ENCODE results near the gene DOC2A.

DNA sequence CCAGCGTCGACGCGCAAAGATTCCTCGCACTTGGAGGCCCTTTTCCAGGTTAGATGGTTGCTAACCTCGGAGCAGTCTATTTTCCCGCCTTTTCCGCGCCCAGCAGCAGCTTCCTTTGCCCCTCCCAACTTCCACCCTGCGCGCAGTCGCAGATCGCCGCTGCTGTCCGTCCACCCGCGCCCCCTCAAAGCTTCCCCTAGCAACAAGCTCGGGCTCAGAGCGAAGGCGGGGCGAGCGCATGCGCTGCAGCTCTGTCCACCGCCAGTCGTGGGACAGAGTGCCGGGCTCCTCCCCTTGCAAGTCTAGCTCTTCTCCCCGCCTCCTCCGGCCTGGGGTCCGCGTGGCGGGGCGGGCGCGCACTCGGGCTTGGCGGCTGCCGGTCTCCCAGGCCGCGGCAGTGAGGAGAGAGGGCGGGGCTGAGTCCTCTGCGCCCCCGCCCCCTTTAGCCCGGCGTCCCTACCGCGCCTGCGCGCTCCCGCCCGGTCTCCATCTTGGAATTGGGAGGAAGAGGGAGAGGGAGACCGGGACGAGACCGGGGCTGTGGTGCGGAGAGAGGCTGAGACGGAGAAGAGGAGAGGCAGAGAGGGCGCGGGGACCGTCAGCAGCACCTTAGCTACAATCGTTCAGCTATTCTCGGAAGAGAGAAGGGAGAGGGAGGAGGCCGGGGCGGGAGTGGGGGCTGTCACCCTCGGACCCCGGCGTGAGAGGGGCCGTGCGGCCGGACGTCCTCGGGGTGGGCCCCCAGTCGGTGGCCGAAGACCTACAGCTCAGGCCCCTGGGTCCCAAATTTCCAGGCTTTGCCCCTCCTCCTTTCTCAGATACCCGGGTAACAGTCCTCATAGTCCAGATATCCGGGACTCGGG is 37.2 kb downstream of the DOC2A start, which contains the start of gene TAOK2:
- TF ChIP-seq, protein P1, sequence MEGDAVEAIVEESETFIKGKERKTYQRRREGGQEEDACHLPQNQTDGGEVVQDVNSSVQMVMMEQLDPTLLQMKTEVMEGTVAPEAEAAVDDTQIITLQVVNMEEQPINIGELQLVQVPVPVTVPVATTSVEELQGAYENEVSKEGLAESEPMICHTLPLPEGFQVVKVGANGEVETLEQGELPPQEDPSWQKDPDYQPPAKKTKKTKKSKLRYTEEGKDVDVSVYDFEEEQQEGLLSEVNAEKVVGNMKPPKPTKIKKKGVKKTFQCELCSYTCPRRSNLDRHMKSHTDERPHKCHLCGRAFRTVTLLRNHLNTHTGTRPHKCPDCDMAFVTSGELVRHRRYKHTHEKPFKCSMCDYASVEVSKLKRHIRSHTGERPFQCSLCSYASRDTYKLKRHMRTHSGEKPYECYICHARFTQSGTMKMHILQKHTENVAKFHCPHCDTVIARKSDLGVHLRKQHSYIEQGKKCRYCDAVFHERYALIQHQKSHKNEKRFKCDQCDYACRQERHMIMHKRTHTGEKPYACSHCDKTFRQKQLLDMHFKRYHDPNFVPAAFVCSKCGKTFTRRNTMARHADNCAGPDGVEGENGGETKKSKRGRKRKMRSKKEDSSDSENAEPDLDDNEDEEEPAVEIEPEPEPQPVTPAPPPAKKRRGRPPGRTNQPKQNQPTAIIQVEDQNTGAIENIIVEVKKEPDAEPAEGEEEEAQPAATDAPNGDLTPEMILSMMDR (conservative IDR thresholded peaks at IDR 0.05; ENCODE audit: low read depth in 2 of 2): no peak
- no peak for TF ChIP-seq EZH2 (IDR thresholded peaks at IDR 0.05; ENCODE audit: low read depth, unreplicated experiment)

All from GM23338 (cell line).